Activated CD4-positive, CD25-positive, alpha-beta regulatory T cell treated with anti-CD3 and anti-CD28 coated beads, Interleukin-2, amount 50 U/mL, for 24 hours (primary cell): ENCODE results near the gene R3HDM2.
A peak's percentile ranks its signal among the peaks of the same experiment; 100 is the strongest.

Experiments used
- ATAC-seq, 2 donors: fragments of 150-1000 bp; cut with Tn5 transposase; one replicate each; pipeline ENCODE4 v1.10.0; 2021; ENCODE audit warnings: mild to moderate bottlenecking in 1 of 2, moderate library complexity in 1 of 2

R3HDM2 gene

GRCh38 chr12:57430931-57431566, at the start of gene R3HDM2:
Gene R3HDM2 (minus strand): TSS chr12:57431043. CDS start chr12:57310428, 120,615 bp downstream.
- peak; percentile 96 to 97 for ATAC-seq

DNA sequence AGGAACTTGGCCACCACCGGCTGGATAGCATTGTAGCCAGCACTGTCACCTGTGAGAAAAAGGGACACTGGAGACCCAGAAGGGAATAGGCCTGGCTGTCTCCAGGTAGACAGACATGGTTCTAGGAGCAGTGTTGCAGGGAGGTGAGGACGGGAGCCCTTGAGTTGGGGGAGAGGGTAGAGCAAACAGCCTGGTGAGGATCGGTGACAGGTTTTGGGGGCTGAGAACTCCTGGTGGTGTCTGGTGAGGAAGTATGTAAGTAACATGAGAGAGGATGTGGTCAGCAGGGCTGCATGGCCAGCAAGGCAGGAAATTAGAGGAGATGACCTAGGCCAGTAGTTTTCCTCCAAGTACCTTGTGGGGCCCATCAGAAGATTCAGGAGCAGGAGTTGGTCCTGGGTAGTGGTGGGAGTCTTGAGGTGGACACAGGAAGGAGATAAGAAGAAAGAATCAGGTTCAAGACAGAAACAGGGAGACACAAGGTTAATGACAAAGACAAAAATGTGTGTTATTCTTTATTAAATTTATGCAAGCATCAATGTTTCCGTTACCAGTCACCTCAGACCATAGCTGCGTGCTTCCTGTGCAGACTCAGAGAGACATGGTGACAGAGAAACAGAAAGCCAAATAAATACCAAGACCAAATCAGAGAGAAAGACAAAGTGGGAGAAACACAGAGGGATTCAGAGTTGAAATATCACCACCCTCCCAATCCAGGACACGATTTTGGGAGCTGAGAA, 48.7 kb upstream of the R3HDM2 start, which contains the start of gene ARHGAP9:
ARHGAP9 (minus strand) TSS at position 491 of the 740 bp plus-strand sequence; CDS start at position 31, 460 bp downstream.
- ATAC-seq = peak; percentile 69 to 74

DNA sequence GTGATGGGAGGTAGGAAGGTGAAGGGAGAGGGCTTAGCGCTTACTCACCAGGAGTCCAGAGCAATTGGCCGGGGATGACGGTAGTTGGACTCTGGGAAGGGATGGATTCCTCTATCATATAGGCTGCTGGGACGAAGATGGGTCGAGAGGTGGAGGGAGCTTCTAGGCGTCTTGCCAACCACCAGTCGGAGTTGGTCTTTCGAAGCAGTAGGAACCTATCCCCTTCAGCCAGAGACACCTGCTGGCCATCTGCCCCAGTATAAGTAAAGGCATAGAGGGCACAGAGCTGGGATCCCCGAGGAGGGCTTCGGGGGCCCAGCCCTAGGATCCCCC, 48.2 kb upstream of the R3HDM2 start:
- no peak for ATAC-seq

DNA sequence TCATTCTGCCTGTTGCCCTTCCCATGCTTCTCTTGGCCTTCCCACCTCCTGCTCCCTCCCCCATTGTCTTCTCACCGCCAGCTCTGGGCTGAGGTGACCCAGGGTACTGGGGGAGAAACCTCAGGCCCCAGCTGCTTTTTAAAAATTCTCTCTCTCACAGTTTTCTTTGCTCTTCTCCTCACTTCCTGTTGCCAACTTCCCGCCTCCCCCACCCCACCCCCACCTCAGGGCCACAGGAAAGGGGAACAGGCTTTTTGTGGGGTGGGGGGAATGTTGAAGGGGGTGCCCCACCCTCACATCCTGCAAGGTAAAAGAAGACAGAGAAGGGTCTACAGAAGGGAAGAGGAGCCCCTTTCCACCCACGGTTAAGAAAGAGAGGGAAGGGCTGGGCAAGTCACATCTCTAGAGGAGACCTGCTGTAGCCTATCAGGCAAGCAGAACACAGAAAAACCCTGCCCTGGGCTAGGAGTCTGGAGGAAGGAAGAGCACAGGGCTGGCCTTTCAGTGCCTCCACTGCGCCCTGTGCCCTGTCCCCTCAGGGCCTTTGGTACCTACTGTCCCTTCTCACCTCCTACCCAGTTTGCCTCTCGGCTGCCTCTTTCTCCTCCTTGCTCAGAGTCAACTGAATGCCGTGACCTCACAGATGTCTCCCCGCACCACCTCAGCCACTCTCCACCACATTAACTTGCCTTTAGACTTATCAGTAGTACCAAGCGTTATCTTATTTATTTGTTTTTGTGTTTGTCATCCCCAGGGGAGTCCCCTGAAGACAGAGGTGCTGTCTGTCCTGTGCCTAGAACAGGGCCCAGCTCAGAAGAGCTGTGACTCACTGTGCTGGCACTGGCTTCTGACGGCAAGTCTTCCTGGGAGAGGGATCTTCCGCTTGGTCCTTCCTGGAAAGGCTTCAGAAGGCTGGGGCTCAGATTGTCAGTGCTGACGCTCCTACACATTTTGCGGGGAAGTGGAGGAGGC, 47.2 kb upstream of the R3HDM2 start:
- ATAC-seq = peak; percentile 67 to 70

DNA sequence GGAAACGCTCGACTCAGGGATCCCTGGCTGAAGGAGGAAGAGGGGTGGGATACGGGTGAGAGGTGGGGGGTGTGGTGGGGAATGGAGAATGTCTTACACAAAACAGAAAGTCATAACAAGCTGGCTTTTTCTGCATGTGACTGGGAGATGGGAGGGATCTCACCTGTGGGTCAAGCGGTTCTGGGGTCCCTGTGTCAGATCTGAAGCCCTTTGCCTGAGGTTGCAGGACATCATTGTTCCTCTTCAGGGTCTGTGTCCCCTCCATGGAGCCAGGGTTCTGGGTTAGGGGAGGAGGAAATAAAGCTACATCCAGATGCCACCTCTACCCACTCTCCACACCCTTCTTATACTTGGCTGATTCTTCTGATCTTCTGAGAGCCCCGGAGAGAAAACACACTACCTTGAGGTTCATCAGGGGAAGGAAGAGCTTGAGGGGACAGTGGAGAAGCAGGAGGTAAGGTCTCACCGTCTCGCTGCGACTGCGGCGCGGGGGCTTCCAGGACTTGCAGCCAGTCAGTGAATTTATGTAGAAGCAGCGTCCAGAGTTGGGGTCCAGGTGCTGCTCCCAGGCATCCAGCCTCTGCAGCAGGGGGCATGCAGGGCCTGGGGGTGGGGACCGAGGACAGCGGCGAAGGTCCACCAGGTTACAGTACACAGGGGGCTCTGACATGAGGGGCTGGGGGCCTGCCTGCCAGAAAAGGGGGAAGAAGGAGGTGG, 46.3 kb upstream of the R3HDM2 start:
- no peak for ATAC-seq

DNA sequence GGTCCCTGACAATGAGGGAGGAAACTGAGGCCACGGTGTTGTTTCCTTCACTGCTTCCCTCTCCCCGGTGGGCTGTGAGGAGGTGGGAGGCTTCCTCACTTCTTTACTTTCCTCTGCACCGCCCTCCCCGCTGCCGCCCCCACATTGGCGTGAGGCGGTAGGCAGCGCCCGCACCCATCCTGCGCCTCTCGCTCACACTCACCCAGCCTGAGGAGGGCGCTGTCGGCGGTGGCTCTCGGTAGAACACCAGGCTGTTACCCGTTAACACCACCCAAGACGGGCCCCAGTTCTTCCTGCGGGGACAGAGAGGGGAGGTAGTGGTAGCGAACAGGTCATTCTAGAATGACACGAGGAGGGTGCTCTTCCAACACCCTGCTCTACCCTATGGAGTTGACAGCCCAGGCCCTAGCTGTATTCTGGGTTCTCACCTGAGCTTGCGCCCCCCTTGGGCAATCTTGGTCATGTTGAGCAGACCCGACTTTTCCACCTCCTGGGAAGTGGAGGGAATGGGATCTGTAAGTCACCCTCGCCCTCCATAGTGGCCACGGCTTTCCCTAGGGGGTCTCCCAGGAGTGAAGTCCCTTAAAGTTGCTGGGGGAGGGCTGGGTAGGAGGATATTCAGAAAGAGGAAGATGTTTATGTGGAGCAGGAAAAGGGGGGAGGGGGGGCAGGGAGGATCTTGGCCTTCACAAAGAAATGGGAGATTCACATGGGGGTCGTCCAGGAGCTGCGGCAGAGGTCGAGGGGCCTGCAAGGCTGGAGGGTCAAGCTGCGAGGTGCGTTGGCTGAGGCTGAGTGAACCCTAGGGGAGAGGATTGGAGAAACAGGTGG, 45.5 kb upstream of the R3HDM2 start:
- ATAC-seq = peak; percentile 29 to 36

- no peak for ATAC-seq
Measured at GRCh38 chr12:57475271-57476161, 44.7 kb upstream of the R3HDM2 start.

DNA sequence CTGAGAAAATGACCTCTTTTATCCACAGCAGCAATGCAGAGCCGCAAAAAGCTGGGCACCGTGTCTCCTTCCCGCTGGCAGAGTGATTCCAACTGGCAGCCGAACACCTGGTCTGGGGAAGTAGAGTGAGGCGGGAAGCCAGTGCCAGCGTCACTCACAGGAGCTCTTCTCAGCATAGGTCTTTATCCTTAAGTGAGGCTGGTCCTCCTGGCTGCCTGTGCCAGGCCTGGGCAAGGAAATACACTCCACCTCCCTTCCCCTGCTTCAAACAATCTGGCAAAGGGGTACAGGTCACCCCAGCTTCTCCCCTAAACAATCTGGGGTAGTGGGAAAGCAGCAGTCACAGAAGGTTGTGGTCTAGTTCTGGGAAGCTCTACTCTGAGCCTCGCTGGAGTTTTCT, 44.0 kb upstream of the R3HDM2 start:
- ATAC-seq = no peak

- no peak for ATAC-seq
Measured at GRCh38 chr12:57474430-57474829, 43.6 kb upstream of the R3HDM2 start.

GRCh38 chr12:57473886-57474285, 43.0 kb upstream of the R3HDM2 start:
- no peak for ATAC-seq

- no peak for ATAC-seq
Measured at GRCh38 chr12:57473392-57473791, 42.5 kb upstream of the R3HDM2 start.

DNA sequence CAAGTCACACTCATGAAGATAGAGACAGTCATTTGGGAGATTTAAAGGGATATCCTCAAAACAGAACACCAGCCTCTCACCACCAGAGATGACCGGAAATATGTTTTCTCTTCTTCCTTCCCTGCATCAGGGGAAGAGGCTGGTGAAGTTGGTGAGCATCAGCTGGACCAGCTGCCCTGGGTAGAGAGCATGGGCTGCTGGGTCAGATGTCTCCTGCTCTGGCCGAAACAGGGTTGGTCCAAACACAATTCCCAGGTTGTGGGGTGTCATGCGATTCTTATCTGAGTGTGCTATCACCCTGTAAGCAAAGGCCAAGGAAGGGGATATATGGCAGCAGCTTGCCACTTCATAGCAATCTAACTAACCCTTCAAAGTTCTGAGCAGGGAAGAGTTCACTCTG, 41.5 kb upstream of the R3HDM2 start:
- no peak for ATAC-seq

- ATAC-seq = no peak
Measured at GRCh38 chr12:57471661-57472060, 40.8 kb upstream of the R3HDM2 start.

DNA sequence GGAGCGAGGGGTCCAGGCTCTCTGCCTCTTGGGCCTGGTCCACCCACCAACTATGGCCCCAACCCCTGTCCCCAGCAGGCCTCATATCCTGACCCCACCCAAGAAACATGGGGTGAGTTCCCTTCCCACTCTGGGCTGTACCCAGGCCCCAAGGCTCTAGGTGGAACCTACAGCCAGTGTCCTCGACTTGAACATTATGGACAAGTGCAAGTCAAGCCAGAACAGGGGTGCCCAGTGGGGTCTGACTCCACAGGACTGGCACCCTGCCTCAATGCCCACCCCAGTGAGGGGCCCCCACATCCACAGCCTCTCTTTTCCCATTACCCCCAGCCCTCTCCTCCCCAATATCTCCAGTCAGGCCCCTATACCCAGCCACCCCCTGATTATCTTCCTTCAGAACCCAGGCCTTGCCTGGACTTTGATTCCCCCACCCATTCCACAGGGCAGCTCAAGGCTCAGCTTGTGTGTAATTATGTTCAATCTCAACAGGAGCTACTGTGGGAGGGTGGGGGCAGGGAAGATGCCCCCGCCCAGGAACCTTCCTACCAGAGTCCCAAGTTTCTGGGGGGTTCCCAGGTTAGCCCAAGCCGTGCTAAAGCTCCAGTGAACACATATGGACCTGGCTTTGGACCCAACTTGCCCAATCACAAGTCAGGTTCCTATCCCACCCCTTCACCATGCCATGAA, 40.3 kb upstream of the R3HDM2 start:
- no peak for ATAC-seq

DNA sequence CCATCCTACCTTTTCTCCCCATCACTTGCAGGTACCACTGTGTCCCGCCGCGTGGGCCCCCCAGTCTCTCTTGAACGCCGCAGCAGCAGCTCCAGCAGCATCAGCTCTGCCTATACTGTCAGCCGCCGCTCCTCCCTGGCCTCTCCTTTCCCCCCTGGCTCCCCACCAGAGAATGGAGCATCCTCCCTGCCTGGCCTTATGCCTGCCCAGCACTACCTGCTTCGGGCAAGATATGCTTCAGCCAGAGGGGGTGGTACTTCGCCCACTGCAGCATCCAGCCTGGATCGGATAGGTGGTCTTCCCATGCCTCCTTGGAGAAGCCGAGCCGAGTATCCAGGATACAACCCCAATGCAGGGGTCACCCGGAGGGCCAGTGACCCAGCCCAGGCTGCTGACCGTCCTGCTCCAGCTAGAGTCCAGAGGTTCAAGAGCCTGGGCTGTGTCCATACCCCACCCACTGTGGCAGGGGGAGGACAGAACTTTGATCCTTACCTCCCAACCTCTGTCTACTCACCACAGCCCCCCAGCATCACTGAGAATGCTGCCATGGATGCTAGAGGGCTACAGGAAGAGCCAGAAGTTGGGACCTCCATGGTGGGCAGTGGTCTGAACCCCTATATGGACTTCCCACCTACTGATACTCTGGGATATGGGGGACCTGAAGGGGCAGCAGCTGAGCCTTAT, 39.6 kb upstream of the R3HDM2 start:
- ATAC-seq = no peak

- no peak for ATAC-seq
Measured at GRCh38 chr12:57469296-57470164, 38.7 kb upstream of the R3HDM2 start.

- no peak for ATAC-seq
Measured at GRCh38 chr12:57467915-57468314, 37.1 kb upstream of the R3HDM2 start.

GRCh38 chr12:57467212-57467874, 36.5 kb upstream of the R3HDM2 start:
- no peak for ATAC-seq
